Measurements from ENCODE around the gene SLC40A1. TPM values are rescaled to one million over a fixed set of nuclear protein-coding genes. Genes with fewer than 3 reads are reported as not detected.

Gene SLC40A1
- total and polyA plus RNA-seq, 2 of the 13 experiments (the other 11 are each of a cell fraction or from before 2014, with no cell fraction given) = 10.6 to 24.9 TPM

DNA sequence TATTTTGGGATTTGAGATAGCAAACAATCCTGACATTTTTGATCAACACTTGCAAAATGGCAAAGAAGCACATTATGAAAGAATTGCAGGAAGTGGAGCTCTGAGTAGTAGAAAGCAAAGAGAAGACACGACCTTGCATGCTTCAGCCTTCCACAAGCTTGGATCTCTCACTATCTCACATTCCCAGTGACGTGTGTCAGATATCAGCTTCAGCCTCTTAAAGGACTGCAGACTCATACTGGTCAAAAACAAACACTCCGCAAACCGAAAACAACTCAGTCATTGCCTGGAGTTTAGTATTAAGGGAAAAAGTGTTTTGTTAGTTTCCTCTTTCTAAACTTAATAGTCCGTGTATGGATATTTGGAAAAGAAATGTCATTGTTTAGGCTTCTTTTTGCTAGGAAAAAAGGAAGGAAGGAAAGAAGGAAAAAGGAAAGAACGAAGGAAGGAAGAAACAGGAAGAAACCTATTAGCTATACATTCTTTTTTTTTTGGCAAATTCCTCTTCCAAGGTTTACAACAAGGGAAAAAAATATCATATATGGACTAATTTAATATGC is 32.6 kb upstream of the SLC40A1 start (continued):
- TF ChIP-seq, protein P1, sequence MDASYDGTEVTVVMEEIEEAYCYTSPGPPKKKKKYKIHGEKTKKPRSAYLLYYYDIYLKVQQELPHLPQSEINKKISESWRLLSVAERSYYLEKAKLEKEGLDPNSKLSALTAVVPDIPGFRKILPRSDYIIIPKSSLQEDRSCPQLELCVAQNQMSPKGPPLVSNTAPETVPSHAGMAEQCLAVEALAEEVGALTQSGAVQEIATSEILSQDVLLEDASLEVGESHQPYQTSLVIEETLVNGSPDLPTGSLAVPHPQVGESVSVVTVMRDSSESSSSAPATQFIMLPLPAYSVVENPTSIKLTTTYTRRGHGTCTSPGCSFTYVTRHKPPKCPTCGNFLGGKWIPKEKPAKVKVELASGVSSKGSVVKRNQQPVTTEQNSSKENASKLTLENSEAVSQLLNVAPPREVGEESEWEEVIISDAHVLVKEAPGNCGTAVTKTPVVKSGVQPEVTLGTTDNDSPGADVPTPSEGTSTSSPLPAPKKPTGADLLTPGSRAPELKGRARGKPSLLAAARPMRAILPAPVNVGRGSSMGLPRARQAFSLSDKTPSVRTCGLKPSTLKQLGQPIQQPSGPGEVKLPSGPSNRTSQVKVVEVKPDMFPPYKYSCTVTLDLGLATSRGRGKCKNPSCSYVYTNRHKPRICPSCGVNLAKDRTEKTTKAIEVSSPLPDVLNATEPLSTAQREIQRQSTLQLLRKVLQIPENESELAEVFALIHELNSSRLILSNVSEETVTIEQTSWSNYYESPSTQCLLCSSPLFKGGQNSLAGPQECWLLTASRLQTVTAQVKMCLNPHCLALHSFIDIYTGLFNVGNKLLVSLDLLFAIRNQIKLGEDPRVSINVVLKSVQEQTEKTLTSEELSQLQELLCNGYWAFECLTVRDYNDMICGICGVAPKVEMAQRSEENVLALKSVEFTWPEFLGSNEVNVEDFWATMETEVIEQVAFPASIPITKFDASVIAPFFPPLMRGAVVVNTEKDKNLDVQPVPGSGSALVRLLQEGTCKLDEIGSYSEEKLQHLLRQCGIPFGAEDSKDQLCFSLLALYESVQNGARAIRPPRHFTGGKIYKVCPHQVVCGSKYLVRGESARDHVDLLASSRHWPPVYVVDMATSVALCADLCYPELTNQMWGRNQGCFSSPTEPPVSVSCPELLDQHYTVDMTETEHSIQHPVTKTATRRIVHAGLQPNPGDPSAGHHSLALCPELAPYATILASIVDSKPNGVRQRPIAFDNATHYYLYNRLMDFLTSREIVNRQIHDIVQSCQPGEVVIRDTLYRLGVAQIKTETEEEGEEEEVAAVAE (CRISPR knock-in tag; IDR thresholded peaks at IDR 0.05; ENCODE audit: borderline replicate concordance) = no peak
- no peak for TF ChIP-seq HNRNPL (IDR thresholded peaks at IDR 0.05; ENCODE audit: low read depth, low read length)
- TF ChIP-seq, protein P2, sequence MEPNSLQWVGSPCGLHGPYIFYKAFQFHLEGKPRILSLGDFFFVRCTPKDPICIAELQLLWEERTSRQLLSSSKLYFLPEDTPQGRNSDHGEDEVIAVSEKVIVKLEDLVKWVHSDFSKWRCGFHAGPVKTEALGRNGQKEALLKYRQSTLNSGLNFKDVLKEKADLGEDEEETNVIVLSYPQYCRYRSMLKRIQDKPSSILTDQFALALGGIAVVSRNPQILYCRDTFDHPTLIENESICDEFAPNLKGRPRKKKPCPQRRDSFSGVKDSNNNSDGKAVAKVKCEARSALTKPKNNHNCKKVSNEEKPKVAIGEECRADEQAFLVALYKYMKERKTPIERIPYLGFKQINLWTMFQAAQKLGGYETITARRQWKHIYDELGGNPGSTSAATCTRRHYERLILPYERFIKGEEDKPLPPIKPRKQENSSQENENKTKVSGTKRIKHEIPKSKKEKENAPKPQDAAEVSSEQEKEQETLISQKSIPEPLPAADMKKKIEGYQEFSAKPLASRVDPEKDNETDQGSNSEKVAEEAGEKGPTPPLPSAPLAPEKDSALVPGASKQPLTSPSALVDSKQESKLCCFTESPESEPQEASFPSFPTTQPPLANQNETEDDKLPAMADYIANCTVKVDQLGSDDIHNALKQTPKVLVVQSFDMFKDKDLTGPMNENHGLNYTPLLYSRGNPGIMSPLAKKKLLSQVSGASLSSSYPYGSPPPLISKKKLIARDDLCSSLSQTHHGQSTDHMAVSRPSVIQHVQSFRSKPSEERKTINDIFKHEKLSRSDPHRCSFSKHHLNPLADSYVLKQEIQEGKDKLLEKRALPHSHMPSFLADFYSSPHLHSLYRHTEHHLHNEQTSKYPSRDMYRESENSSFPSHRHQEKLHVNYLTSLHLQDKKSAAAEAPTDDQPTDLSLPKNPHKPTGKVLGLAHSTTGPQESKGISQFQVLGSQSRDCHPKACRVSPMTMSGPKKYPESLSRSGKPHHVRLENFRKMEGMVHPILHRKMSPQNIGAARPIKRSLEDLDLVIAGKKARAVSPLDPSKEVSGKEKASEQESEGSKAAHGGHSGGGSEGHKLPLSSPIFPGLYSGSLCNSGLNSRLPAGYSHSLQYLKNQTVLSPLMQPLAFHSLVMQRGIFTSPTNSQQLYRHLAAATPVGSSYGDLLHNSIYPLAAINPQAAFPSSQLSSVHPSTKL (CRISPR knock-in tag; IDR thresholded peaks at IDR 0.05) = peak; percentile 75
- peak; percentile 50 for TF ChIP-seq BCL6 (CRISPR knock-in tag; IDR thresholded peaks at IDR 0.05)
- no peak for TF ChIP-seq ZNF207 (IDR thresholded peaks at IDR 0.05; ENCODE audit: borderline replicate concordance)
- TF ChIP-seq ZNF225 (CRISPR knock-in tag; IDR thresholded peaks at IDR 0.05) = no peak
- no peak for TF ChIP-seq MBNL3 (CRISPR knock-in tag; conservative IDR thresholded peaks at IDR 0.05)
- TF ChIP-seq ZNF557 (CRISPR knock-in tag; IDR thresholded peaks at IDR 0.05) = no peak
- no peak for TF ChIP-seq ZFX (CRISPR knock-in tag; IDR thresholded peaks at IDR 0.05; ENCODE audit: low read depth)
- TF ChIP-seq ZNF496 (CRISPR knock-in tag; IDR thresholded peaks at IDR 0.05; ENCODE audit: insufficient replicate concordance) = no peak
- TF ChIP-seq MBD4 (IDR thresholded peaks at IDR 0.05; ENCODE audit: borderline replicate concordance, low read length) = no peak
- TF ChIP-seq, protein P3, sequence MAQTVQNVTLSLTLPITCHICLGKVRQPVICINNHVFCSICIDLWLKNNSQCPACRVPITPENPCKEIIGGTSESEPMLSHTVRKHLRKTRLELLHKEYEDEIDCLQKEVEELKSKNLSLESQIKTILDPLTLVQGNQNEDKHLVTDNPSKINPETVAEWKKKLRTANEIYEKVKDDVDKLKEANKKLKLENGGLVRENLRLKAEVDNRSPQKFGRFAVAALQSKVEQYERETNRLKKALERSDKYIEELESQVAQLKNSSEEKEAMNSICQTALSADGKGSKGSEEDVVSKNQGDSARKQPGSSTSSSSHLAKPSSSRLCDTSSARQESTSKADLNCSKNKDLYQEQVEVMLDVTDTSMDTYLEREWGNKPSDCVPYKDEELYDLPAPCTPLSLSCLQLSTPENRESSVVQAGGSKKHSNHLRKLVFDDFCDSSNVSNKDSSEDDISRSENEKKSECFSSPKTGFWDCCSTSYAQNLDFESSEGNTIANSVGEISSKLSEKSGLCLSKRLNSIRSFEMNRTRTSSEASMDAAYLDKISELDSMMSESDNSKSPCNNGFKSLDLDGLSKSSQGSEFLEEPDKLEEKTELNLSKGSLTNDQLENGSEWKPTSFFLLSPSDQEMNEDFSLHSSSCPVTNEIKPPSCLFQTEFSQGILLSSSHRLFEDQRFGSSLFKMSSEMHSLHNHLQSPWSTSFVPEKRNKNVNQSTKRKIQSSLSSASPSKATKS (CRISPR knock-in tag; IDR thresholded peaks at IDR 0.05) = no peak
- no peak for TF ChIP-seq ZNF629 (CRISPR knock-in tag; conservative IDR thresholded peaks at IDR 0.05)
- peak; percentile 47 for TF ChIP-seq MED1 (CRISPR knock-in tag; IDR thresholded peaks at IDR 0.05)
- no peak for TF ChIP-seq ZSCAN22 (CRISPR knock-in tag; IDR thresholded peaks at IDR 0.05)
- TF ChIP-seq, protein P4, sequence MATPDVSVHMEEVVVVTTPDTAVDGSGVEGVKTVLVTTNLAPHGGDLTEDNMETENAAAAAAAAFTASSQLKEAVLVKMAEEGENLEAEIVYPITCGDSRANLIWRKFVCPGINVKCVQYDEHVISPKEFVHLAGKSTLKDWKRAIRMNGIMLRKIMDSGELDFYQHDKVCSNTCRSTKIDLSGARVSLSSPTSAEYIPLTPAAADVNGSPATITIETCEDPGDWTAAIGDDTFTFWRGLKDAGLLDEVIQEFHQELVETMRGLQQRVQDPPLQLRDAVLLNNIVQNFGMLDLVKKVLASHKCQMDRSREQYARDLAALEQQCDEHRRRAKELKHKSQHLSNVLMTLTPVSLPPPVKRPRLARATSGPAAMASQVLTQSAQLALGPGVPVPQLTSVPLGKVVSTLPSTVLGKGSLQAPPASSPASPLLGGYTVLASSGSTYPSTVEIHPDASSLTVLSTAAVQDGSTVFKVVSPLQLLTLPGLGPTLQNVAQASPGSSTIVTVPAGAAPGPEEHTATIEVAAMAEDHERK (CRISPR knock-in tag; IDR thresholded peaks at IDR 0.05; ENCODE audit: low read depth) = no peak
- no peak for TF ChIP-seq CAMTA2 (CRISPR knock-in tag; IDR thresholded peaks at IDR 0.05; ENCODE audit: borderline replicate concordance)
- peak; percentile 46; the same call in 1 of the 2 replicates for TF ChIP-seq TCF7 (IDR thresholded peaks at IDR 0.05; ENCODE audit: low read depth)
- TF ChIP-seq ZBTB20 (CRISPR knock-in tag; IDR thresholded peaks at IDR 0.05; ENCODE audit: borderline replicate concordance, low read depth) = 0 out of 2 replicates have a peak, but pooled peaks have one; percentile 29
